ENCODE results near the gene RNF11.

GRCh38 chr1:51285055-51285454 lies 49.0 kb downstream of the RNF11 start:
- TF ChIP-seq CTCF (IDR thresholded peaks at IDR 0.05), result no peak
- no peak for TF ChIP-seq POLR2A (IDR thresholded peaks at IDR 0.05)

Data from uterus (tissue), 2 donors.